ENCODE data around the gene GPAM.
A peak's percentile ranks its signal among the peaks of the same experiment; 100 is the strongest.
"Not testable (repeated sequence)": the region's sequence is repeated elsewhere in the genome, so short reads cannot be mapped to it uniquely, and the experiment has no call there.

Gene GPAM

GRCh38 chr10:112124866-112125265 lies 58.7 kb downstream of the GPAM start:
- Histone ChIP-seq H3K4me3 (ENCODE audit: low read depth in 1 of 2, low read length in 2 of 2) (no peak overlapping the region), H3K4me1 (ENCODE audit: insufficient read depth, low read length) (no peaks in the 10 kb centered on the region), H3K9ac (ENCODE audit: low read depth, low read length) (no peak overlapping the region), H3K27ac (ENCODE audit: low read length) (no peak overlapping the region), H4K20me1 (ENCODE audit: insufficient read depth, low read length) (no peaks in the 10 kb centered on the region), H3K79me2 (ENCODE audit: insufficient read depth, low read length) (no peaks in the 10 kb centered on the region), H3K36me3 (ENCODE audit: insufficient read depth, low read length) (no peaks in the 10 kb centered on the region), H3K27me3 (ENCODE audit: insufficient read depth, low read length, poor library complexity) (peaks cover 2% of the 10 kb centered on the region), H3K9me3 (ENCODE audit: insufficient read depth, low read length, severe bottlenecking) (no peaks in the 10 kb centered on the region), H3K4me2 (ENCODE audit: insufficient read depth, low read length) (no peak overlapping the region), H2AFZ (ENCODE audit: low read depth, low read length) (no peak overlapping the region)
- no peak for DNase-seq
- ATAC-seq (ENCODE audit: insufficient read depth, low read depth), result no peak
- TF ChIP-seq EZH2 (IDR thresholded peaks at IDR 0.05; ENCODE audit: borderline replicate concordance, low read depth, low read length, severe bottlenecking), result no peak
- TF ChIP-seq CTCF (IDR thresholded peaks at IDR 0.05; ENCODE audit: borderline replicate concordance, extremely low read depth, low read length, poor library complexity, severe bottlenecking), result no peak

GRCh38 chr10:112122827-112123226 lies 60.7 kb downstream of the GPAM start:
- ATAC-seq (ENCODE audit: insufficient read depth, low read depth) (no peak), DNase-seq (no peak)
- Histone ChIP-seq H3K9me3 (ENCODE audit: insufficient read depth, low read length, severe bottlenecking) (no peaks in the 10 kb centered on the region), H3K4me1 (ENCODE audit: insufficient read depth, low read length) (no peaks in the 10 kb centered on the region), H3K36me3 (ENCODE audit: insufficient read depth, low read length) (no peaks in the 10 kb centered on the region), H3K27me3 (ENCODE audit: insufficient read depth, low read length, poor library complexity) (peaks cover 2% of the 10 kb centered on the region), H3K4me3 (ENCODE audit: low read depth in 1 of 2, low read length in 2 of 2) (no peak overlapping the region), H3K27ac (ENCODE audit: low read length) (no peak overlapping the region), H3K9ac (ENCODE audit: low read depth, low read length) (no peak overlapping the region), H4K20me1 (ENCODE audit: insufficient read depth, low read length) (no peaks in the 10 kb centered on the region), H3K4me2 (ENCODE audit: insufficient read depth, low read length) (no peak overlapping the region), H3K79me2 (ENCODE audit: insufficient read depth, low read length) (no peaks in the 10 kb centered on the region), H2AFZ (ENCODE audit: low read depth, low read length) (no peak overlapping the region)
- TF ChIP-seq EZH2 (IDR thresholded peaks at IDR 0.05; ENCODE audit: borderline replicate concordance, low read depth, low read length, severe bottlenecking) (no peak), CTCF (IDR thresholded peaks at IDR 0.05; ENCODE audit: borderline replicate concordance, extremely low read depth, low read length, poor library complexity, severe bottlenecking) (no peak)

GRCh38 chr10:112120491-112120890 lies 63.1 kb downstream of the GPAM start:
- Histone ChIP-seq H4K20me1 (ENCODE audit: insufficient read depth, low read length) (no peaks in the 10 kb centered on the region), H3K79me2 (ENCODE audit: insufficient read depth, low read length) (no peaks in the 10 kb centered on the region), H3K4me1 (ENCODE audit: insufficient read depth, low read length) (no peaks in the 10 kb centered on the region), H3K36me3 (ENCODE audit: insufficient read depth, low read length) (no peaks in the 10 kb centered on the region), H3K4me2 (ENCODE audit: insufficient read depth, low read length) (no peak overlapping the region), H3K4me3 (ENCODE audit: low read depth in 1 of 2, low read length in 2 of 2) (no peak overlapping the region), H2AFZ (ENCODE audit: low read depth, low read length) (no peak overlapping the region), H3K9ac (ENCODE audit: low read depth, low read length) (no peak overlapping the region), H3K9me3 (ENCODE audit: insufficient read depth, low read length, severe bottlenecking) (no peaks in the 10 kb centered on the region), H3K27ac (ENCODE audit: low read length) (no peak overlapping the region), H3K27me3 (ENCODE audit: insufficient read depth, low read length, poor library complexity) (peaks cover 2% of the 10 kb centered on the region)
- no peak for TF ChIP-seq CTCF (IDR thresholded peaks at IDR 0.05; ENCODE audit: borderline replicate concordance, extremely low read depth, low read length, poor library complexity, severe bottlenecking)
- DNase-seq (no peak), ATAC-seq (ENCODE audit: insufficient read depth, low read depth) (no peak)

- H2AFZ ChIP-seq (ENCODE audit: low read depth, low read length), result no peak overlapping the region
- no peak overlapping the region for H3K4me2 ChIP-seq (ENCODE audit: insufficient read depth, low read length)
- no peaks in the 10 kb centered on the region for H4K20me1 ChIP-seq (ENCODE audit: insufficient read depth, low read length)
- H3K27ac ChIP-seq (ENCODE audit: low read length), result no peak overlapping the region
- no peak for TF ChIP-seq EZH2 (IDR thresholded peaks at IDR 0.05; ENCODE audit: borderline replicate concordance, low read depth, low read length, severe bottlenecking)
- TF ChIP-seq CTCF (IDR thresholded peaks at IDR 0.05; ENCODE audit: borderline replicate concordance, extremely low read depth, low read length, poor library complexity, severe bottlenecking), result peak; percentile 86
- no peaks in the 10 kb centered on the region for H3K4me1 ChIP-seq (ENCODE audit: insufficient read depth, low read length)
- H3K4me3 ChIP-seq (ENCODE audit: low read depth in 1 of 2, low read length in 2 of 2), result no peak overlapping the region
- H3K79me2 ChIP-seq (ENCODE audit: insufficient read depth, low read length), result no peaks in the 10 kb centered on the region
- no peak overlapping the region for H3K9ac ChIP-seq (ENCODE audit: low read depth, low read length)
- H3K36me3 ChIP-seq (ENCODE audit: insufficient read depth, low read length), result no peaks in the 10 kb centered on the region
- H3K27me3 ChIP-seq (ENCODE audit: insufficient read depth, low read length, poor library complexity), result no peaks in the 10 kb centered on the region
- DNase-seq, result peak; percentile 58
- ATAC-seq (ENCODE audit: insufficient read depth, low read depth), result peak; percentile 81
- H3K9me3 ChIP-seq (ENCODE audit: insufficient read depth, low read length, severe bottlenecking), result no peaks in the 10 kb centered on the region
Observed at GRCh38 chr10:112115781-112116385, 67.7 kb downstream of the GPAM start.

- not testable (repeated sequence) for H2AFZ ChIP-seq (ENCODE audit: low read depth, low read length); H3K27me3 ChIP-seq (ENCODE audit: insufficient read depth, low read length, poor library complexity); H4K20me1 ChIP-seq (ENCODE audit: insufficient read depth, low read length); H3K9ac ChIP-seq (ENCODE audit: low read depth, low read length); H3K79me2 ChIP-seq (ENCODE audit: insufficient read depth, low read length); H3K36me3 ChIP-seq (ENCODE audit: insufficient read depth, low read length); H3K4me1 ChIP-seq (ENCODE audit: insufficient read depth, low read length); H3K4me2 ChIP-seq (ENCODE audit: insufficient read depth, low read length); H3K27ac ChIP-seq (ENCODE audit: low read length); H3K4me3 ChIP-seq (ENCODE audit: low read depth in 1 of 2, low read length in 2 of 2); ATAC-seq (ENCODE audit: insufficient read depth, low read depth); DNase-seq; H3K9me3 ChIP-seq (ENCODE audit: insufficient read depth, low read length, severe bottlenecking)
Observed at GRCh38 chr10:112109779-112110178, 73.8 kb downstream of the GPAM start.
